Stimulated activated CD8-positive, alpha-beta memory T cell treated with anti-CD3 and anti-CD28 coated beads, Interleukin-12 subunit alpha, Interleukin-12 subunit beta, amount 100 ng/mL, for 4 hours (primary cell): ENCODE measurements around the gene CACNG6.

Experiments used
- DNase-seq: peaks from one replicate; pipeline ENCODE4 v3.0.0-alpha.2; 2020; ENCODE audit warnings: low read depth

Gene CACNG6

GRCh38 chr19:53969366-53969765, 22.1 kb upstream of the CACNG6 start:
- DNase-seq, result no peak

GRCh38 chr19:53971673-53972072, 19.8 kb upstream of the CACNG6 start:
- no peak for DNase-seq

GRCh38 chr19:53977429-53977990, 13.9 kb upstream of the CACNG6 start:
- DNase-seq, result peak; percentile 14

GRCh38 chr19:53977991-53978731, 13.3 kb upstream of the CACNG6 start:
- no peak for DNase-seq

GRCh38 chr19:53978975-53979801, 12.2 kb upstream of the CACNG6 start:
- no peak for DNase-seq

- no peak for DNase-seq
Observed at GRCh38 chr19:53980539-53981375, 10.7 kb upstream of the CACNG6 start.

- DNase-seq, result no peak
Observed at GRCh38 chr19:53981376-53981951, 10.0 kb upstream of the CACNG6 start.

- no peak for DNase-seq
Observed at GRCh38 chr19:53982001-53982451, 9.4 kb upstream of the CACNG6 start.

GRCh38 chr19:53982611-53983010, 8.8 kb upstream of the CACNG6 start:
- DNase-seq, result no peak

- no peak for DNase-seq
Observed at GRCh38 chr19:53983457-53984289, 7.8 kb upstream of the CACNG6 start.

- no peak for DNase-seq
Observed at GRCh38 chr19:53985863-53986262, 5.6 kb upstream of the CACNG6 start.

- DNase-seq, result no peak
Observed at GRCh38 chr19:53988981-53989380, 2.5 kb upstream of the CACNG6 start.

- no peak for DNase-seq
Observed at GRCh38 chr19:53989600-53990533, 1.6 kb upstream of the CACNG6 start.

- DNase-seq, result no peak
Observed at GRCh38 chr19:53992211-53992610, 774 bp downstream of the CACNG6 start.

GRCh38 chr19:53992815-53993214, 1.4 kb downstream of the CACNG6 start:
- no peak for DNase-seq

- no peak for DNase-seq
Observed at GRCh38 chr19:53993448-53993847, 2.0 kb downstream of the CACNG6 start.

- DNase-seq, result no peak
Observed at GRCh38 chr19:53994811-53995210, 3.4 kb downstream of the CACNG6 start.

GRCh38 chr19:53998223-53998622, 6.8 kb downstream of the CACNG6 start:
- no peak for DNase-seq

- DNase-seq, result no peak
Observed at GRCh38 chr19:53999694-54000093, 8.3 kb downstream of the CACNG6 start.

GRCh38 chr19:54001496-54001895, 10.1 kb downstream of the CACNG6 start:
- DNase-seq, result no peak
